Esophagus squamous epithelium (tissue), 4 donors: ENCODE measurements around the gene LRP1B.

Experiments
- CTCF ChIP-seq, 6 experiments: fragments of 450-650 bp in 4 of 6; fragments of 200-600 bp in 2 of 6; sonication (generic) in 2 of 6; IDR thresholded peaks; one replicate each; pipeline ENCODE4 v1.5.1; 2016 to 2019; ENCODE audit warnings: antibody characterized with exemption in 6 of 6, mild to moderate bottlenecking in 4 of 6, moderate library complexity in 4 of 6
- POLR2A ChIP-seq, 4 donors: fragments of 450-650 bp; IDR thresholded peaks; one replicate each; pipeline ENCODE4 v1.6.1; 2017; ENCODE audit warnings: antibody characterized with exemption in 4 of 4, mild to moderate bottlenecking in 4 of 4, moderate library complexity in 3 of 4

GRCh38 chr2:141906678-141907077, 224.1 kb downstream of the LRP1B start:
- no peak for TF ChIP-seq CTCF (IDR thresholded peaks at IDR 0.05)
- no peak for TF ChIP-seq POLR2A (IDR thresholded peaks at IDR 0.05)
